ENCODE measurements around the gene CASQ2.

- TF ChIP-seq CTCF (optimal IDR thresholded peaks at IDR 0.05 in 1 of 3, IDR thresholded peaks at IDR 0.05 in 1 of 3, conservative IDR thresholded peaks at IDR 0.05 in 1 of 3; ENCODE audit: extremely low read depth in 1 of 3, insufficient read depth in 2 of 3, low read length in 3 of 3) (no peak), EZH2 (IDR thresholded peaks at IDR 0.05; ENCODE audit: low read length) (no peak)
Observed at GRCh38 chr1:115666702-115667101, 101.8 kb downstream of the CASQ2 start.
